Cardiac fibroblast (primary cell): ENCODE measurements around the gene XPC.

ENCODE experiments used
- DNase-seq, 2 donors: peaks; one replicate each; pipeline versions ENCODE4 v3.0.0 to v3.0.0-alpha.2; 2010; ENCODE audit warnings: low read depth in 2 of 2
- H3K4me3 ChIP-seq, 2 donors: replicated peaks in 1 of 2; 1 replicate in 1 of 2; 2 replicates in 1 of 2; pipeline ENCODE4 v1.5.1; 2011; ENCODE audit warnings: low read depth in 2 of 2, low read length in 2 of 2, mild to moderate bottlenecking in 2 of 2, moderate library complexity in 1 of 2
- CTCF ChIP-seq: IDR thresholded peaks from one replicate; pipeline ENCODE4 v1.5.1; 2011; ENCODE audit warnings: low read depth, mild to moderate bottlenecking, low read length, inconsistent platforms

The XPC gene

DNA sequence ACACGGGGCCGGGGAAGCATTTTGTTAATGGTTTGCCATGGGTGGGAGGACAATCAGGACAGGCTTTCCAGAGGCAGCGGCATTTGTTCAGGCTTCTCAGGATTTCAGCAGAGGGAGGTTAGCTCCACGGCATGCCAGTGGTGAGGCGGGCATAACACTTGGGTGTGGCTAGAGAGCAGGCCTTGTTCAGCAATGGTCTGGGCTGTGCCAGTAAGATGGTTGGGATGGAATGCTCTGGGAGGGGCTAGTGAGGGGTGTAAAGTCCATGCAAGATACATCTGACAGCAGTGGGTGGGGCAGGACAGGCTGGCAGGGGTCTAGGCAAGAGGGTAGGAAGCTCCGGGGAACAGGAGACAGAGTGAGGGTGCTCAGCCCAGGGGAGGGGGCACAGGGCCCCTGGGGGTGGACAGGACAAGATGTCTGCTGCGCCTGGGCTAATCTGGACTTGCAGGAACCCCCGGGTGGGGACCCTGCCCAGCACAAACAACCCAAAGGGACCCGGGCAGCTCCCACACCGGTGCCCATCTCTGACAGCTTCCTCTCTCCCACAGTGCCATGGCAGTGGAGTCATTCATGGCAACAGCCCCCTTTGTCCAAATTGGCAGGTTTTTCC, 45.1 kb downstream of the XPC start:
- no peak for DNase-seq
- TF ChIP-seq CTCF: no peak
- H3K4me3 ChIP-seq: no peak overlapping the region

- DNase-seq: no peak
- no peak for TF ChIP-seq CTCF
- no peak overlapping the region for H3K4me3 ChIP-seq
Observed at GRCh38 chr3:14132689-14133088, 45.7 kb downstream of the XPC start.

DNA sequence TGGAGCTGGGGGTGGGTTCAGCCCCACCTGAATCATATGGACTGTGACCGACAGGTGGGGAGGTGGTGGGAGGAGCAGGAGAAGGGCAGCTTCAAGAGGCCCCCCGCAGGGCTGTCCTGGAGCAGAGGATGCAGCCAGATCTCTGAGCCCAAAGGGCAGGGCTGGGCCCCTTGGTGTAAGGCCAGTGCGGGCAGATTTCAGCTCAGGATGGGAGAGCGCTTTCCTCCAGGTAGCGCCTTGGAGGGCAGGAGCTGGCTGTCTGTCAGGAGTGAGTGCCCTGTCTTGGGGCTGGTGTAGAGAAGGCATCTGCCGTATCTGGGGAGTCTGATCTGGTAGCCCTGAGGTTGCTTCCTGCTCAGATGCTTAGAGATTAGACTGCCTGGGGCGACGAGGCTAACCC, 46.3 kb downstream of the XPC start:
- no peak for TF ChIP-seq CTCF
- DNase-seq: no peak
- H3K4me3 ChIP-seq: no peak overlapping the region

- no peak for TF ChIP-seq CTCF
- H3K4me3 ChIP-seq: no peak overlapping the region
- no peak for DNase-seq
Observed at GRCh38 chr3:14131134-14131533, 47.3 kb downstream of the XPC start.

- no peak for DNase-seq
- H3K4me3 ChIP-seq: no peak overlapping the region
- no peak for TF ChIP-seq CTCF
Observed at GRCh38 chr3:14130707-14131106, 47.7 kb downstream of the XPC start.

GRCh38 chr3:14130230-14130629, 48.2 kb downstream of the XPC start:
- H3K4me3 ChIP-seq: no peak overlapping the region
- DNase-seq: no peak
- TF ChIP-seq CTCF: no peak

DNA sequence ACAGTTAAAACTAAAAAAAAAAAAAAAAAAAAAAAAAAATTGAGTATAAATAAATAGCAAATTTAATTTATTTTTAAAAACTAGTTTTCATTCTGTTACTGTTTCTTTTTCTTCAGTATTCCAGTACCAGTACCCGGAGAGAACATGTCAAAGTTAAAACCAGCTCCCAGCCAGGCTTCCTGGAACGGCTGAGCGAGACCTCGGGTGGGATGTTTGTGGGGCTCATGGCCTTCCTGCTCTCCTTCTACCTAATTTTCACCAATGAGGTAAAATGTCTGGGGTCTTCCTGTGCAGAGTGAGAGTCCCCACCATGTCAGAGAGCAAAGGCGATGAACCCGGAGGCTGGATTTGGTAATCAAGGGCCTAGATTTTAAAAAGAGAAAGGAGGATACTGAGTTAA, 49.1 kb downstream of the XPC start:
- DNase-seq: no peak
- no peak overlapping the region for H3K4me3 ChIP-seq
- TF ChIP-seq CTCF: no peak
